ENCODE measurements around the gene FICD.
A peak's percentile ranks its signal among the peaks of the same experiment; 100 is the strongest.
"Not testable (repeated sequence)": the region's sequence is repeated elsewhere in the genome, so short reads cannot be mapped to it uniquely, and the experiment has no call there.

FICD gene

GRCh38 chr12:108514973-108515814 is at the start of gene FICD:
FICD (plus strand) TSS chr12:108515277; CDS start chr12:108516973, 1,696 bp downstream.
- DNase-seq = peak; percentile 98

- no peak for DNase-seq
These were observed 49.7 kb upstream of the FICD start for GRCh38 chr12:108465417-108465816.

- DNase-seq = no peak
These were observed 46.7 kb upstream of the FICD start for GRCh38 chr12:108468196-108468968.

GRCh38 chr12:108473400-108474055 is 41.5 kb upstream of the FICD start:
- no peak for DNase-seq

GRCh38 chr12:108475396-108475795 is 39.7 kb upstream of the FICD start:
- no peak for DNase-seq

- no peak for DNase-seq
These were observed 37.8 kb upstream of the FICD start for GRCh38 chr12:108477055-108477880.

- DNase-seq = no peak
These were observed 37.2 kb upstream of the FICD start for GRCh38 chr12:108477881-108478259.

GRCh38 chr12:108478611-108479206 is 36.4 kb upstream of the FICD start:
- DNase-seq = no peak

- DNase-seq = no peak
These were observed 35.6 kb upstream of the FICD start for GRCh38 chr12:108479364-108480070.

- DNase-seq = no peak
These were observed 32.3 kb upstream of the FICD start for GRCh38 chr12:108482717-108483212.

GRCh38 chr12:108483213-108484059 is 31.6 kb upstream of the FICD start:
- no peak for DNase-seq

- DNase-seq = no peak
These were observed 30.6 kb upstream of the FICD start for GRCh38 chr12:108484431-108484830.

- no peak for DNase-seq
These were observed 30.2 kb upstream of the FICD start for GRCh38 chr12:108484845-108485244.

- DNase-seq = not testable (repeated sequence)
These were observed 29.7 kb upstream of the FICD start for GRCh38 chr12:108485371-108485770.

- DNase-seq = not testable (repeated sequence)
These were observed 28.0 kb upstream of the FICD start for GRCh38 chr12:108487029-108487428.

- no peak for DNase-seq
These were observed 23.8 kb upstream of the FICD start for GRCh38 chr12:108491256-108491655.

GRCh38 chr12:108495054-108495453 is 20.0 kb upstream of the FICD start:
- no peak for DNase-seq

- DNase-seq = no peak
These were observed 19.1 kb upstream of the FICD start for GRCh38 chr12:108495823-108496579.

- no peak for DNase-seq
These were observed 16.9 kb upstream of the FICD start for GRCh38 chr12:108498136-108498535.

- DNase-seq = no peak
These were observed 12.2 kb upstream of the FICD start for GRCh38 chr12:108502922-108503321.

All from NCI-H510A treated with DMSO at 0.1 percent for 48 hours (cell line).